Natural killer cell (primary cell): ENCODE data around the gene BBOX1. TPM values are rescaled to one million over a fixed set of nuclear protein-coding genes. Genes with fewer than 3 reads are reported as not detected.

Experiments used
- ATAC-seq, 3 donors: fragments of 150-1000 bp in 2 of 3; fragments of 200-7000 bp in 1 of 3; cut with Tn5 transposase; 1 replicate in 1 of 3; 2 replicates in 2 of 3; pipeline ENCODE4 v1.10.0; 2021; ENCODE audit warnings: mild to moderate bottlenecking in 2 of 3, moderate library complexity in 2 of 3
- DNase-seq, 2 donors: peaks; one replicate each; pipeline versions ENCODE4 v3.0.0 to v3.0.0-alpha.2; 2013 to 2021; ENCODE audit warnings: mixed read lengths in 1 of 2
- H3K27ac ChIP-seq: one replicate; pipeline ENCODE4 v1.5.1; 2013; ENCODE audit warnings: mild to moderate bottlenecking, low read length
- H3K27me3 ChIP-seq: one replicate; pipeline ENCODE4 v1.6.1; 2013; ENCODE audit warnings: low read length; ENCODE audit not compliant: control insufficient read depth, insufficient read depth
- H3K36me3 ChIP-seq: one replicate; pipeline ENCODE4 v1.6.1; 2013; ENCODE audit warnings: low read length; ENCODE audit not compliant: control insufficient read depth, insufficient read depth
- H3K4me1 ChIP-seq: one replicate; pipeline ENCODE4 v1.6.1; 2013; ENCODE audit warnings: low read length; ENCODE audit not compliant: control insufficient read depth, insufficient read depth
- H3K4me3 ChIP-seq: one replicate; pipeline ENCODE4 v1.5.1; 2013; ENCODE audit warnings: low read length
- H3K9me3 ChIP-seq: one replicate; pipeline ENCODE4 v1.6.1; 2013; ENCODE audit warnings: low read length; ENCODE audit not compliant: control insufficient read depth, insufficient read depth
- H3K27ac Mint-ChIP-seq, 2 donors: one replicate each; pipeline ENCODE4 v1.8.0; 2022; ENCODE audit warnings: mild to moderate bottlenecking in 2 of 2, mixed read lengths in 2 of 2, moderate library complexity in 1 of 2
- H3K27me3 Mint-ChIP-seq, 2 donors: one replicate each; pipeline ENCODE4 v1.8.0; 2022; ENCODE audit warnings: low read depth in 2 of 2, mixed read lengths in 2 of 2
- H3K36me3 Mint-ChIP-seq: one replicate; pipeline ENCODE4 v1.8.0; 2022; ENCODE audit warnings: mixed read lengths
- H3K4me1 Mint-ChIP-seq, 2 donors: one replicate each; pipeline ENCODE4 v1.8.0; 2022; ENCODE audit warnings: mixed read lengths in 2 of 2
- H3K4me3 Mint-ChIP-seq: one replicate; pipeline ENCODE4 v1.8.0; 2022; ENCODE audit warnings: mild to moderate bottlenecking, moderate library complexity, mixed read lengths
- H3K9me3 Mint-ChIP-seq, 2 donors: one replicate each; pipeline ENCODE4 v1.8.0; 2022; ENCODE audit warnings: mixed read lengths in 2 of 2
- CTCF ChIP-seq: fragments of 200-600 bp; IDR thresholded peaks from one replicate; pipeline ENCODE4 v1.8.0; 2022; ENCODE audit warnings: antibody characterized with exemption
- WGBS: methylation state at CpG from one replicate; pipeline ENCODE4 v1.1.7; 2013; ENCODE audit warnings: missing lambda C conversion rate; ENCODE audit not compliant: insufficient coverage; 5-methylcytosine and 5-hydroxymethylcytosine counted together
- intact Hi-C: fragments of 100-400 bp; cut with micrococcal nuclease; formaldehyde crosslinking; loops from one replicate; pipeline ENCODE4 v1.14.2; 2022
- total RNA-seq, 4 donors: library from RNA; stranded (reverse); fragments of 120-200 nt in 1 of 4; gene quantifications; one replicate each; pipeline versions ENCODE4 v1.2.3 to v1.2.4, GENCODE V29; 2013 to 2022

Gene BBOX1
- total RNA-seq, 3 donors from 2014 or later (not counting 1 experiment from before 2014, with no cell fraction given) = not detected

- TF ChIP-seq CTCF = no peak
- H3K36me3 ChIP-seq = no peaks in the 10 kb centered on the region
- Mint-ChIP-seq H3K4me3 (no peak overlapping the region), H3K36me3 (peaks cover 21% of the 10 kb centered on the region), H3K27ac (no peak overlapping the region), H3K27me3 (no peaks in the 10 kb centered on the region), H3K4me1 (no peaks in the 10 kb centered on the region), H3K9me3 (peaks cover 9 to 30% of the 10 kb centered on the region in 2 donors)
- no peak overlapping the region for H3K4me3 ChIP-seq
- H3K27me3 ChIP-seq = no peaks in the 10 kb centered on the region
- no peak for DNase-seq
- no peaks in the 10 kb centered on the region for H3K4me1 ChIP-seq
- peaks cover 10% of the 10 kb centered on the region for H3K9me3 ChIP-seq
- no peak for ATAC-seq
- intact Hi-C loops = no loop called here
- no peak overlapping the region for H3K27ac ChIP-seq
Measured at GRCh38 chr11:27138716-27139115, 98.1 kb downstream of the BBOX1 start.

- no peaks in the 10 kb centered on the region for H3K27me3 ChIP-seq
- H3K36me3 Mint-ChIP-seq = peaks cover 18% of the 10 kb centered on the region
- no peak overlapping the region for H3K4me3 Mint-ChIP-seq
- peaks cover 10% of the 10 kb centered on the region for H3K9me3 ChIP-seq
- intact Hi-C loops = no loop called here
- DNase-seq (no peak), ATAC-seq (no peak)
- no peaks in the 10 kb centered on the region for H3K27me3 Mint-ChIP-seq
- no peak overlapping the region for H3K4me3 ChIP-seq
- H3K27ac Mint-ChIP-seq = no peak overlapping the region
- no peaks in the 10 kb centered on the region for H3K36me3 ChIP-seq
- H3K4me1 ChIP-seq = no peaks in the 10 kb centered on the region
- H3K27ac ChIP-seq = no peak overlapping the region
- no peak for TF ChIP-seq CTCF
- peaks cover 9 to 28% of the 10 kb centered on the region in 2 donors for H3K9me3 Mint-ChIP-seq
- no peaks in the 10 kb centered on the region for H3K4me1 Mint-ChIP-seq
Measured at GRCh38 chr11:27139742-27140367, 99.2 kb downstream of the BBOX1 start.

- Histone ChIP-seq H3K27me3 (no peaks in the 10 kb centered on the region), H3K9me3 (peaks cover 6% of the 10 kb centered on the region), H3K4me3 (no peak overlapping the region), H3K4me1 (no peaks in the 10 kb centered on the region), H3K36me3 (no peaks in the 10 kb centered on the region), H3K27ac (no peak overlapping the region)
- intact Hi-C loops = no loop called here
- H3K4me1 Mint-ChIP-seq = no peaks in the 10 kb centered on the region
- H3K4me3 Mint-ChIP-seq = no peak overlapping the region
- no peak for TF ChIP-seq CTCF
- no peak overlapping the region for H3K27ac Mint-ChIP-seq
- H3K9me3 Mint-ChIP-seq = peaks cover 9 to 23% of the 10 kb centered on the region in 2 donors
- no CpG with 5 or more reads among the region's 1 CpG for WGBS
- H3K36me3 Mint-ChIP-seq = peaks cover 14% of the 10 kb centered on the region
- H3K27me3 Mint-ChIP-seq = no peaks in the 10 kb centered on the region
- DNase-seq = no peak
- no peak for ATAC-seq
Measured at GRCh38 chr11:27141576-27141975, 101.0 kb downstream of the BBOX1 start.

GRCh38 chr11:27147916-27148315 is 107.3 kb downstream of the BBOX1 start:
- H3K27me3 ChIP-seq = no peaks in the 10 kb centered on the region
- Mint-ChIP-seq H3K4me1 (no peaks in the 10 kb centered on the region), H3K36me3 (no peaks in the 10 kb centered on the region), H3K4me3 (no peak overlapping the region), H3K9me3 (peaks cover 0 to 5% of the 10 kb centered on the region in 2 donors), H3K27me3 (no peaks in the 10 kb centered on the region), H3K27ac (no peak overlapping the region)
- peaks cover 2% of the 10 kb centered on the region for H3K9me3 ChIP-seq
- intact Hi-C loops = no loop called here
- ATAC-seq (no peak), DNase-seq (no peak)
- no peaks in the 10 kb centered on the region for H3K4me1 ChIP-seq
- no peak overlapping the region for H3K27ac ChIP-seq
- H3K4me3 ChIP-seq = no peak overlapping the region
- TF ChIP-seq CTCF = no peak
- no CpG with 5 or more reads among the region's 1 CpG for WGBS
- no peaks in the 10 kb centered on the region for H3K36me3 ChIP-seq
